Measurements from ENCODE around the gene MIAT. TPM values are rescaled to one million over a fixed set of nuclear protein-coding genes. Genes with fewer than 3 reads are reported as not detected.

The MIAT gene
- total RNA-seq, 4 donors from 2014 or later = 0.50 to 2.4 (median 1.4) TPM

DNA sequence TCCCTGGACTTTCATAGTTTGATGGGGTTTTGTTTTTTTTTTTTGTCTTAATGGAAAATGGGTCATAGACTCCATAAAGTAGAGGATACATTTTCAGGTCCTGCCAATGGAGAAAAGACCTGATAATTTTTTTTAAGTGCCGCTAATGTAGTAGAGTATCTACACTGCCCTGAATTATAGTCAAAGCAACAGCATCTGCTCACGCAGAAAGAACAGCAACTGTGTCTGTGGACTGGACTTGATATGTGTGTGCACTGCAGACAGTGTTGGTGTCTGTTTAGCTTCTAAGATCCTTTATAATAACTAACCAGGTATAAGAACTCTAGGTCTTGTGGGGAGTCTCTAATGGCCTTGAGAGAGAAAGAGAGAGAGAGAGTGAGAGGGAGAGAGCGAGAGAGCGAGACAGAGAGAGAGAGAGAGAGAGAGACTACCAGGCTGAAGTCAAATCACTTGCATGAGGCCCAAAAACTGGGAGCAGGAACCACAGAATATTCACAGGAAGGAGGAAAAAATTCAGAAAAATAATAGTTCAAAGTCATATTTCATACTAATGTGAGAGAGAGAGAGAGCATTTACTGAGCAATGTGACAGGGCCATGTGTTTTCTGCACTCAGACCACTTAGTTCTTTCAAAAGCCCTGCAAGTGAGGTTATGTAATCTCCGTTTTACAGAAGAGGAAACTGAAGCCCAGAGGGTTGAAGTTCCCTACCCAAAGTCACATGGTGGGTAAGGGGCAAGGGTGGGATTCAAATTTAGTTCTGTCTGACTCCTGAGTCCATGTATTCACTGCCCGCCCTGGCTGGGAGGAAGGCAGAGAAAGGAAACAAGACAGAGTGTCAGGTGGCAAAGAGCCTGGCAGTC, 8.6 kb upstream of the MIAT start:
- Histone ChIP-seq H3K4me3 (no peak overlapping the region), H3K4me1 (peaks cover 11 to 17% (median 11%) of the 10 kb centered on the region in 3 donors), H3K9me3 (no peaks in the 10 kb centered on the region), H3K27ac (no peak overlapping the region), H3K36me3 (no peaks in the 10 kb centered on the region), H3K27me3 (peaks cover 0 to 94% (median 0%) of the 10 kb centered on the region in 4 donors)
- 75 to 87% methylated on average over 6 of the region's 6 CpGs for WGBS, 2 donors
- TF ChIP-seq, protein P1, sequence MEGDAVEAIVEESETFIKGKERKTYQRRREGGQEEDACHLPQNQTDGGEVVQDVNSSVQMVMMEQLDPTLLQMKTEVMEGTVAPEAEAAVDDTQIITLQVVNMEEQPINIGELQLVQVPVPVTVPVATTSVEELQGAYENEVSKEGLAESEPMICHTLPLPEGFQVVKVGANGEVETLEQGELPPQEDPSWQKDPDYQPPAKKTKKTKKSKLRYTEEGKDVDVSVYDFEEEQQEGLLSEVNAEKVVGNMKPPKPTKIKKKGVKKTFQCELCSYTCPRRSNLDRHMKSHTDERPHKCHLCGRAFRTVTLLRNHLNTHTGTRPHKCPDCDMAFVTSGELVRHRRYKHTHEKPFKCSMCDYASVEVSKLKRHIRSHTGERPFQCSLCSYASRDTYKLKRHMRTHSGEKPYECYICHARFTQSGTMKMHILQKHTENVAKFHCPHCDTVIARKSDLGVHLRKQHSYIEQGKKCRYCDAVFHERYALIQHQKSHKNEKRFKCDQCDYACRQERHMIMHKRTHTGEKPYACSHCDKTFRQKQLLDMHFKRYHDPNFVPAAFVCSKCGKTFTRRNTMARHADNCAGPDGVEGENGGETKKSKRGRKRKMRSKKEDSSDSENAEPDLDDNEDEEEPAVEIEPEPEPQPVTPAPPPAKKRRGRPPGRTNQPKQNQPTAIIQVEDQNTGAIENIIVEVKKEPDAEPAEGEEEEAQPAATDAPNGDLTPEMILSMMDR (IDR thresholded peaks at IDR 0.05) = no peak
- TF ChIP-seq POLR2A (IDR thresholded peaks at IDR 0.05) = no peak
- DNase-seq = no peak
- intact Hi-C loops (cut with DNase I) = no loop called here

DNA sequence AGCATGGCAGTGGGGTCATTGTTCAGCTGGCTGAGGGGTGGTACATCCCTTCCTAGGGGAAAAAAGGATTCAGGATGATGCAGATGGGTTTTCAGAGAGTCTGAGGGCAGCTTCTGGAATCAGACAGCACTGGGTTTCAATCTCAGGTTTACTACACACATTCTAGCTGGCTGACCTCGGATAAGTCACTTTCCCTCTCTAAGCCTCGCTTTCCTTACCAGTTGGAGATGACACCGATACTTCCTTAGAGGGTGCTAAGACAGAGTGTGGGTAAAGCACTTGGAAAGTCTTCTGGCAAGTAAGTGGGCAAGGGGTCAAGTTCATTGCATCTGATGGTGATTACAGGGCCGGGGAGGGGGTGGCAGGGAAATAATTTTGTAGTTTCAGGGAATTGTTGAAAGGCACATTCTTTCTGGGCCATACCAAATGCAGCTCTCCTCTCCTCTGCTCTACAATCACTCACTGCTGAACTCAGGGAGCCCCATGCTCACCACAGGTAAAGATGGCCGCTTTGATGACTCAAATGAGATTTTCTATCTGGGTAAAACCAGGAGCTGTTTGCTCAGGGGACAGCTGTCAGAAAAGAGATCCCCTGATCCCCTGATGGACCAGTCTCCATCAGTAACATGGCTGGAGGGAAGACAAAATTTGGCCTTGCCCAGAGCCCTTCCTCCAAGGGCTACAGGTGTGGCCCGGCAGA, 6.5 kb upstream of the MIAT start:
- Histone ChIP-seq H3K9me3 (no peaks in the 10 kb centered on the region), H3K4me3 (no peak overlapping the region), H3K4me1 (peaks cover 0 to 2% (median under 1%) of the 10 kb centered on the region in 3 donors), H3K27me3 (peaks cover 0 to 100% (median 0%) of the 10 kb centered on the region in 4 donors), H3K36me3 (no peaks in the 10 kb centered on the region), H3K27ac (no peak overlapping the region)
- DNase-seq = no peak
- intact Hi-C loops (cut with DNase I) = no loop called here
- 61 to 66% methylated on average over 5 to 6 of the region's 6 CpGs for WGBS, 2 donors
- TF ChIP-seq POLR2A (IDR thresholded peaks at IDR 0.05) = no peak
- TF ChIP-seq, protein P1 (IDR thresholded peaks at IDR 0.05) = no peak

DNA sequence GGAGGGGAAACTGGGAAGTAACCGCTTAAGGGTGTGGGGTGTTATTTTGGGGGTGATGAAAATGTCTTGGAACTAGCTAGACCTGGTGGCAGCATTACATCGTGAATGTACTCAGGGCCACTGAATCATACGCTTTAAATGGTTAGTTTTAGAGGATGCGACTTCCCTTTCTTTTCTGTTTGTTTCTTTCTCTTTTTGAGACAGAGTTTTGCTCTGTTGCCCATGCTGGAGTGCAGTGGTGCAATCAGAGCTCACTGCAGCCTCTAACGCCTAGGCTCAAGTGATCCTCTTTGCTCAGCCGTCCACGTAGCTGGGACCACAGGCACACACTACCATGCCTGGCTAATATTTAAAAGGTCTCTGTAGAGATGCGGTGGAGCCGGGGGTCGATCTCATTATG, 5.6 kb upstream of the MIAT start:
- peaks cover 0 to 3% (median 2%) of the 10 kb centered on the region in 3 donors for H3K4me1 ChIP-seq
- WGBS, 2 donors = 62 to 84% methylated on average over 7 to 10 of the region's 10 CpGs
- DNase-seq = no peak
- H3K27me3 ChIP-seq = peaks cover 0 to 100% (median 0%) of the 10 kb centered on the region in 4 donors
- H3K27ac ChIP-seq = no peak overlapping the region
- H3K4me3 ChIP-seq = no peak overlapping the region
- TF ChIP-seq, protein P1 (IDR thresholded peaks at IDR 0.05) = no peak
- no peak for TF ChIP-seq POLR2A (IDR thresholded peaks at IDR 0.05)
- no peaks in the 10 kb centered on the region for H3K9me3 ChIP-seq
- intact Hi-C loops (cut with DNase I) = no loop called here
- H3K36me3 ChIP-seq = no peaks in the 10 kb centered on the region

DNA sequence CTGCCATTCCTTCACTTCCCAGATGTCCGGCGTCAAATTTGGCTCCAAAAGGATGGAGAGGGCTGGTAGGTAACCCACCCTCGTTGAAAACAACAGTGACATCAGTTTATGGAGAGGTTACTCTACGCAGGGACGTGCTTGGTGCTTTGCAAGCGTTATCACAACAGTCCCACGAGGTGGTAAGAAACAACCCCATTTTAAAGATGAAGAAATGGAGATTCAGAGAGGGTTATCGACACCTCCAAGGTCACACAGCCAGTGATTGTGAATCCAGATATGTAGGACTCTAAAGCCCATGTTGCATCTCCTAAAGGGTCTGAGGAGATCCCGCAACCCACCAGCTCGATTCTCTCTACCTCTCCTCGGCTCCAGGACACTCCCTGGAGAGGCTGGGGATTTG, 773 bp downstream of the MIAT start:
- WGBS, 2 donors = 1 to 5% methylated on average over 7 to 9 of the region's 11 CpGs
- Histone ChIP-seq H3K4me1 (peaks cover 22 to 29% (median 22%) of the 10 kb centered on the region in 3 donors), H3K36me3 (no peaks in the 10 kb centered on the region), H3K9me3 (no peaks in the 10 kb centered on the region), H3K27ac (no peak overlapping the region), H3K4me3 (peak overlapping the region; percentile 2 to 61 (median 35)), H3K27me3 (peaks cover 8 to 86% (median 12%) of the 10 kb centered on the region in 4 donors)
- intact Hi-C loops (cut with DNase I) = no loop called here
- no peak for DNase-seq
- TF ChIP-seq, protein P1 (IDR thresholded peaks at IDR 0.05) = no peak
- TF ChIP-seq POLR2A (IDR thresholded peaks at IDR 0.05) = no peak

All from esophagus squamous epithelium (tissue), 5 donors.